SJCRH30 (cell line): ENCODE results near the gene NPHP1. TPM values are rescaled to one million over a fixed set of nuclear protein-coding genes. Genes with fewer than 3 reads are reported as not detected.
"Not testable (repeated sequence)": the region's sequence is repeated elsewhere in the genome, so short reads cannot be mapped to it uniquely, and the experiment has no call there.

Experiments
- DNase-seq, 2 experiments: peaks; one replicate each; pipeline ENCODE4 v3.0.0-alpha.2; 2015 to 2020
- H3K27ac ChIP-seq: fragments of 250-450 bp; sonication (Bioruptor Pico); 2 replicates; pipeline ENCODE4 v1.5.1; 2020; ENCODE audit warnings: mild to moderate bottlenecking, moderate library complexity
- H3K27me3 ChIP-seq: fragments of 250-450 bp; sonication (Bioruptor Pico); 2 replicates; pipeline ENCODE4 v1.5.1; 2020; ENCODE audit warnings: mild to moderate bottlenecking, moderate library complexity
- H3K36me3 ChIP-seq: fragments of 250-450 bp; sonication (Bioruptor Pico); 2 replicates; pipeline ENCODE4 v1.5.1; 2020; ENCODE audit warnings: mild to moderate bottlenecking, moderate library complexity
- H3K4me1 ChIP-seq: fragments of 250-450 bp; sonication (Bioruptor Pico); 2 replicates; pipeline ENCODE4 v1.5.1; 2020; ENCODE audit warnings: mild to moderate bottlenecking, moderate library complexity
- H3K4me3 ChIP-seq: fragments of 250-450 bp; sonication (Bioruptor Pico); 2 replicates; pipeline ENCODE4 v1.5.1; 2020; ENCODE audit warnings: mild to moderate bottlenecking, moderate library complexity
- H3K9me3 ChIP-seq: fragments of 250-450 bp; sonication (Bioruptor Pico); replicated peaks from 2 replicates; pipeline ENCODE4 v1.5.1; 2020; ENCODE audit warnings: mild to moderate bottlenecking, moderate library complexity
- total RNA-seq: library from RNA; depleted of rRNA; stranded (reverse); fragments of >200 nt; shearing (Covaris generic); gene quantifications from 2 replicates; pipeline ENCODE4 v1.2.3, GENCODE V29; 2014

NPHP1 gene
- total RNA-seq, 1 experiment from 2014 or later: 4.4 TPM

GRCh38 chr2:110106642-110107041 lies 98.2 kb downstream of the NPHP1 start:
- no peaks in the 10 kb centered on the region for H3K36me3 ChIP-seq
- DNase-seq: no peak
- H3K27ac ChIP-seq: no peak overlapping the region
- no peaks in the 10 kb centered on the region for H3K9me3 ChIP-seq
- H3K4me3 ChIP-seq: no peak overlapping the region
- no peaks in the 10 kb centered on the region for H3K27me3 ChIP-seq
- peaks cover 5% of the 10 kb centered on the region; the same call in 1 of the 2 replicates for H3K4me1 ChIP-seq

GRCh38 chr2:110105608-110106467 lies 99.0 kb downstream of the NPHP1 start:
- Histone ChIP-seq H3K36me3 (no peaks in the 10 kb centered on the region), H3K4me3 (no peak overlapping the region), H3K9me3 (no peaks in the 10 kb centered on the region), H3K27ac (no peak overlapping the region), H3K4me1 (peaks cover 8% of the 10 kb centered on the region; the same call in 1 of the 2 replicates), H3K27me3 (no peaks in the 10 kb centered on the region)
- peak in 1 of 2 experiments; percentile 8 for DNase-seq

- Histone ChIP-seq H3K27me3 (no peaks in the 10 kb centered on the region), H3K27ac (no peak overlapping the region), H3K9me3 (no peaks in the 10 kb centered on the region), H3K4me1 (peaks cover 8% of the 10 kb centered on the region; the same call in 1 of the 2 replicates), H3K4me3 (no peak overlapping the region), H3K36me3 (no peaks in the 10 kb centered on the region)
- DNase-seq: no peak
Observed at GRCh38 chr2:110105183-110105582, 99.6 kb downstream of the NPHP1 start.

- no peak for DNase-seq
- no peaks in the 10 kb centered on the region for H3K27me3 ChIP-seq
- H3K4me1 ChIP-seq: peaks cover 8% of the 10 kb centered on the region; the same call in 1 of the 2 replicates
- H3K36me3 ChIP-seq: no peaks in the 10 kb centered on the region
- no peak overlapping the region for H3K4me3 ChIP-seq
- no peaks in the 10 kb centered on the region for H3K9me3 ChIP-seq
- no peak overlapping the region for H3K27ac ChIP-seq
Observed at GRCh38 chr2:110104025-110104771, 100.6 kb downstream of the NPHP1 start.

GRCh38 chr2:110103061-110103961 lies 101.5 kb downstream of the NPHP1 start:
- no peak for DNase-seq
- no peaks in the 10 kb centered on the region for H3K36me3 ChIP-seq
- peaks cover 8% of the 10 kb centered on the region; the same call in 1 of the 2 replicates for H3K4me1 ChIP-seq
- no peaks in the 10 kb centered on the region for H3K9me3 ChIP-seq
- H3K27me3 ChIP-seq: no peaks in the 10 kb centered on the region
- no peak overlapping the region for H3K27ac ChIP-seq
- no peak overlapping the region for H3K4me3 ChIP-seq

GRCh38 chr2:110101901-110102803 lies 102.7 kb downstream of the NPHP1 start:
- Histone ChIP-seq H3K27me3 (no peaks in the 10 kb centered on the region), H3K9me3 (no peaks in the 10 kb centered on the region), H3K27ac (peak overlapping the region; percentile 49), H3K4me1 (peaks cover 8% of the 10 kb centered on the region; the same call in 1 of the 2 replicates), H3K36me3 (no peaks in the 10 kb centered on the region), H3K4me3 (no peak overlapping the region)
- peak in 1 of 2 experiments; percentile 9 for DNase-seq

GRCh38 chr2:110101280-110101844 lies 103.5 kb downstream of the NPHP1 start:
- peaks cover 8% of the 10 kb centered on the region; the same call in 1 of the 2 replicates for H3K4me1 ChIP-seq
- H3K27ac ChIP-seq: peak overlapping the region; percentile 49
- H3K4me3 ChIP-seq: no peak overlapping the region
- no peaks in the 10 kb centered on the region for H3K27me3 ChIP-seq
- DNase-seq: peak; percentile 95
- no peaks in the 10 kb centered on the region for H3K9me3 ChIP-seq
- H3K36me3 ChIP-seq: no peaks in the 10 kb centered on the region

- not testable (repeated sequence) for DNase-seq, H3K4me1 ChIP-seq, H3K36me3 ChIP-seq, H3K27me3 ChIP-seq, H3K9me3 ChIP-seq, H3K4me3 ChIP-seq
- peak overlapping the region; percentile 49 for H3K27ac ChIP-seq
Observed at GRCh38 chr2:110100880-110101279, 103.9 kb downstream of the NPHP1 start.

GRCh38 chr2:110100480-110100879 lies 104.3 kb downstream of the NPHP1 start:
- Histone ChIP-seq H3K9me3 (no peaks in the 10 kb centered on the region), H3K27me3 (no peaks in the 10 kb centered on the region), H3K27ac (peak overlapping the region; percentile 49), H3K36me3 (no peaks in the 10 kb centered on the region), H3K4me1 (peaks cover 8% of the 10 kb centered on the region; the same call in 1 of the 2 replicates), H3K4me3 (no peak overlapping the region)
- no peak for DNase-seq

GRCh38 chr2:110099471-110100225 lies 105.2 kb downstream of the NPHP1 start:
- Histone ChIP-seq H3K27ac (no peak overlapping the region), H3K36me3 (no peaks in the 10 kb centered on the region), H3K4me1 (peaks cover 8% of the 10 kb centered on the region; the same call in 1 of the 2 replicates), H3K9me3 (no peaks in the 10 kb centered on the region), H3K4me3 (no peak overlapping the region), H3K27me3 (no peaks in the 10 kb centered on the region)
- DNase-seq: no peak

GRCh38 chr2:110099038-110099425 lies 105.8 kb downstream of the NPHP1 start:
- H3K27ac ChIP-seq: no peak overlapping the region
- no peaks in the 10 kb centered on the region for H3K36me3 ChIP-seq
- H3K9me3 ChIP-seq: no peaks in the 10 kb centered on the region
- no peak for DNase-seq
- H3K27me3 ChIP-seq: no peaks in the 10 kb centered on the region
- peaks cover 8% of the 10 kb centered on the region; the same call in 1 of the 2 replicates for H3K4me1 ChIP-seq
- no peak overlapping the region for H3K4me3 ChIP-seq

- H3K4me1 ChIP-seq: peaks cover 8% of the 10 kb centered on the region; the same call in 1 of the 2 replicates
- DNase-seq: no peak
- H3K36me3 ChIP-seq: no peaks in the 10 kb centered on the region
- no peak overlapping the region for H3K4me3 ChIP-seq
- no peak overlapping the region for H3K27ac ChIP-seq
- H3K9me3 ChIP-seq: no peaks in the 10 kb centered on the region
- no peaks in the 10 kb centered on the region for H3K27me3 ChIP-seq
Observed at GRCh38 chr2:110097506-110098220, 107.2 kb downstream of the NPHP1 start.
